ENCODE measurements around the gene PTPN1. TPM values are rescaled to one million over a fixed set of nuclear protein-coding genes. Genes with fewer than 3 reads are reported as not detected.

Gene PTPN1
- total RNA-seq, 1 experiment from 2014 or later, result 30.8 TPM

DNA sequence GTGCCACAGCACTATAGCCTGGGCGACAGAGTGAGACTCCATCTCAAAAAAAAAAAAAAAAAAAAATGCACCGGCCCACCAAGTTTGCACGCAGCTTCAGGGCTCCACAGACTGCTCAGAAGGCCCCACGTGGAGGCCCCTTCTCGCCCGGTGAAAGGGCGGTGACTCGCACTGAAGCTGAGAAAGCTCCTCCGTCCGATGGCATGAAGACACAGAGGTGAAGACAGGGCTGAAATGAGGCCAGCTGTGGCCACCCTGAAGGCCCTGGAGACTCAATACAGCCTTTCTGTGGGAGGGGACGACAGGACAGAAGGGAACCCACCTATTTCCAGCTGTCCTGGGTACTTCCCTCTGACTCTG, 84.0 kb downstream of the PTPN1 start:
- TF ChIP-seq, protein P1, sequence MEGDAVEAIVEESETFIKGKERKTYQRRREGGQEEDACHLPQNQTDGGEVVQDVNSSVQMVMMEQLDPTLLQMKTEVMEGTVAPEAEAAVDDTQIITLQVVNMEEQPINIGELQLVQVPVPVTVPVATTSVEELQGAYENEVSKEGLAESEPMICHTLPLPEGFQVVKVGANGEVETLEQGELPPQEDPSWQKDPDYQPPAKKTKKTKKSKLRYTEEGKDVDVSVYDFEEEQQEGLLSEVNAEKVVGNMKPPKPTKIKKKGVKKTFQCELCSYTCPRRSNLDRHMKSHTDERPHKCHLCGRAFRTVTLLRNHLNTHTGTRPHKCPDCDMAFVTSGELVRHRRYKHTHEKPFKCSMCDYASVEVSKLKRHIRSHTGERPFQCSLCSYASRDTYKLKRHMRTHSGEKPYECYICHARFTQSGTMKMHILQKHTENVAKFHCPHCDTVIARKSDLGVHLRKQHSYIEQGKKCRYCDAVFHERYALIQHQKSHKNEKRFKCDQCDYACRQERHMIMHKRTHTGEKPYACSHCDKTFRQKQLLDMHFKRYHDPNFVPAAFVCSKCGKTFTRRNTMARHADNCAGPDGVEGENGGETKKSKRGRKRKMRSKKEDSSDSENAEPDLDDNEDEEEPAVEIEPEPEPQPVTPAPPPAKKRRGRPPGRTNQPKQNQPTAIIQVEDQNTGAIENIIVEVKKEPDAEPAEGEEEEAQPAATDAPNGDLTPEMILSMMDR (conservative IDR thresholded peaks at IDR 0.05), result no peak
- Histone ChIP-seq H3T11ph (ENCODE audit: low read length) (no peak overlapping the region), H3K27me3 (ENCODE audit: insufficient read depth, low read length) (no peaks in the 10 kb centered on the region), H4K91ac (ENCODE audit: insufficient read length, low read depth, low read length) (no peak overlapping the region), H3K9me3 (ENCODE audit: control insufficient read depth, low read depth, low read length) (no peaks in the 10 kb centered on the region), H4K20me1 (ENCODE audit: control insufficient read depth, insufficient read depth, insufficient read length) (no peaks in the 10 kb centered on the region), H3K79me1 (ENCODE audit: insufficient read depth, low read depth, low read length, poor library complexity, severe bottlenecking) (no peaks in the 10 kb centered on the region), H2AK5ac (ENCODE audit: insufficient read length, low read length) (no peak overlapping the region), H4K8ac (replicated peaks; ENCODE audit: insufficient read length, low read depth, low read length) (no peak overlapping the region), H3K18ac (ENCODE audit: insufficient read length, low read depth, low read length) (no peak overlapping the region), H3K23ac (ENCODE audit: insufficient read length, low read depth, low read length) (no peak overlapping the region), H3K23me2 (ENCODE audit: insufficient read length, low read depth, low read length, poor library complexity, severe bottlenecking) (no peaks in the 10 kb centered on the region), H3K4me2 (ENCODE audit: insufficient read depth, insufficient read length, low read length) (no peak overlapping the region), H3K4me1 (ENCODE audit: insufficient read depth, low read length) (no peaks in the 10 kb centered on the region), H2BK12ac (ENCODE audit: insufficient read length, low read depth, low read length) (no peak overlapping the region), H3K4ac (ENCODE audit: low read depth, low read length) (no peak overlapping the region), H3K79me2 (ENCODE audit: insufficient read depth, low read length) (no peaks in the 10 kb centered on the region), H3K56ac (ENCODE audit: insufficient read length, low read depth, low read length) (no peak overlapping the region), H3K27ac (ENCODE audit: insufficient read length, low read depth, low read length) (no peak overlapping the region), H2BK20ac (ENCODE audit: low read depth, low read length, poor library complexity, severe bottlenecking) (no peak overlapping the region), H3K14ac (ENCODE audit: insufficient read depth, low read length) (no peak overlapping the region), H2BK5ac (ENCODE audit: insufficient read length, low read length) (no peak overlapping the region), H2BK120ac (ENCODE audit: low read depth, low read length, poor library complexity, severe bottlenecking) (no peak overlapping the region), H2AFZ (ENCODE audit: low read length) (no peak overlapping the region), H4K5ac (ENCODE audit: insufficient read length, low read depth, low read length) (no peak overlapping the region), H3K9ac (ENCODE audit: extremely low read depth, insufficient read length, low read length) (no peak overlapping the region), H2BK15ac (ENCODE audit: low read depth, low read length) (no peak overlapping the region)
- no CpG with 5 or more reads among the region's 11 CpGs for WGBS (ENCODE audit: extremely low coverage, insufficient read length, low lambda C conversion rate)
- H3K27me3 Mint-ChIP-seq (ENCODE audit: low read depth), result peaks cover 1% of the 10 kb centered on the region; the same call in 1 of the 2 replicates
- DNase-seq, result no peak
- peaks cover 9 to 13% of the 10 kb centered on the region in 2 experiments for H3K4me1 Mint-ChIP-seq
- H3K36me3 Mint-ChIP-seq (ENCODE audit: insufficient read depth in 1 of 3, low read depth in 3 of 3), result peaks cover 0 to 3% (median 0%) of the 10 kb centered on the region in 3 experiments; a peak in 2 of 7 replicates
- H3K9me3 Mint-ChIP-seq, result no peaks in the 10 kb centered on the region
- H3K27ac Mint-ChIP-seq, result no peak overlapping the region
- H3K4me3 Mint-ChIP-seq, result no peak overlapping the region
